Kidney epithelial cell (primary cell): ENCODE results near the gene ARID3C. TPM values are rescaled to one million over a fixed set of nuclear protein-coding genes. Genes with fewer than 3 reads are reported as not detected.

Source experiments
- DNase-seq: peaks from one replicate; pipeline ENCODE4 v3.0.0-alpha.2; 2010; ENCODE audit warnings: low read depth
- H3K27me3 ChIP-seq: 2 replicates; pipeline ENCODE4 v1.6.0; 2011; ENCODE audit warnings: low read length; ENCODE audit not compliant: control insufficient read depth, insufficient read depth
- H3K36me3 ChIP-seq: 2 replicates; pipeline ENCODE4 v1.5.1; 2011; ENCODE audit warnings: low read length; ENCODE audit not compliant: control insufficient read depth, insufficient read depth
- H3K4me3 ChIP-seq: 2 replicates; pipeline ENCODE4 v1.5.1; 2011; ENCODE audit warnings: low read depth, mild to moderate bottlenecking, control low read depth, low read length
- CTCF ChIP-seq: IDR thresholded peaks from 2 replicates; pipeline ENCODE4 v1.5.1; 2011; ENCODE audit warnings: mild to moderate bottlenecking, moderate library complexity, low read length, control low read depth, inconsistent platforms; ENCODE audit not compliant: insufficient read depth, poor library complexity, severe bottlenecking
- total RNA-seq: library from RNA; depleted of rRNA; stranded (reverse); fragments of >200 nt; gene quantifications from 2 replicates; pipeline ENCODE4 v1.2.3, GENCODE V29; 2015

ARID3C gene
- total RNA-seq, result 0.48 and 1.0 TPM in 2 replicates

- DNase-seq, result no peak
- Histone ChIP-seq H3K27me3 (peaks cover 64% of the 10 kb centered on the region), H3K4me3 (peak within 1 kb of the TSS; percentile 20), H3K36me3 (no peaks in the 10 kb centered on the region)
- no peak for TF ChIP-seq CTCF
Observed at GRCh38 chr9:34628656-34629490, at the start of gene ARID3C. Gene ARID3C (minus strand): TSS chr9:34629066. CDS start chr9:34628014, 1,052 bp downstream.

GRCh38 chr9:34675869-34676268 is 47.0 kb upstream of the ARID3C start:
- no peak for DNase-seq
- Histone ChIP-seq H3K36me3 (no peaks in the 10 kb centered on the region), H3K27me3 (no peaks in the 10 kb centered on the region), H3K4me3 (no peak overlapping the region)
- TF ChIP-seq CTCF, result no peak

GRCh38 chr9:34675048-34675714 is 46.3 kb upstream of the ARID3C start:
- no peak for DNase-seq
- Histone ChIP-seq H3K4me3 (no peak overlapping the region), H3K36me3 (no peaks in the 10 kb centered on the region), H3K27me3 (no peaks in the 10 kb centered on the region)
- peak; percentile 97 for TF ChIP-seq CTCF

GRCh38 chr9:34674440-34674839 is 45.6 kb upstream of the ARID3C start:
- no peak for TF ChIP-seq CTCF
- Histone ChIP-seq H3K36me3 (no peaks in the 10 kb centered on the region), H3K4me3 (no peak overlapping the region), H3K27me3 (no peaks in the 10 kb centered on the region)
- no peak for DNase-seq

- Histone ChIP-seq H3K36me3 (no peaks in the 10 kb centered on the region), H3K27me3 (no peaks in the 10 kb centered on the region), H3K4me3 (no peak overlapping the region)
- no peak for TF ChIP-seq CTCF
- DNase-seq, result no peak
Observed at GRCh38 chr9:34671307-34671706, 42.4 kb upstream of the ARID3C start.
